Endothelial cell of umbilical vein (primary cell): Measurements from ENCODE around the gene GDI2. TPM values are rescaled to one million over a fixed set of nuclear protein-coding genes. Genes with fewer than 3 reads are reported as not detected.

Experiments used
- BruUV-seq: library from RNA; stranded (reverse); fragments of 400-500 nt; replicated peaks from 2 replicates; lab custom pipeline; 2021; lab: Mats Ljungman, UMichigan
- CTCF ChIA-PET: fragments of 300-600, 350-600 bp; sonication (Branson Sonifier 250); formaldehyde crosslinking; loops from one replicate; lab custom pipeline; 2021; ENCODE audit warnings: antibody characterized with exemption, inconsistent platforms; lab: Charles Lee
- POLR2A ChIA-PET: fragments of 300-600, 350-600 bp; sonication (Branson Sonifier 250); formaldehyde crosslinking; loops from one replicate; lab custom pipeline; 2021; ENCODE audit warnings: antibody characterized with exemption, inconsistent platforms; lab: Charles Lee
- DNase-seq: peaks from one replicate; pipeline ENCODE4 v3.0.0-alpha.2; 2011; ENCODE audit warnings: low read depth, low spot score
- FAIRE-seq: peaks from 2 replicates; lab custom pipeline; 2011; peaks lifted over from hg19 to GRCh38; lab: Jason Lieb, UNC
- H2AFZ ChIP-seq: 2 replicates; pipeline ENCODE4 v1.6.0; 2012; ENCODE audit warnings: low read depth, low read length, control low read depth, inconsistent platforms
- H3K27ac ChIP-seq: 2 replicates; pipeline ENCODE4 v1.5.1; 2011; ENCODE audit warnings: low read depth, mild to moderate bottlenecking, control low read depth, low read length, moderate library complexity; ENCODE audit not compliant: insufficient read depth
- H3K27me3 ChIP-seq, 2 experiments: 2 replicates each; pipeline versions ENCODE4 v1.6.0 to v1.6.1; 2011; ENCODE audit warnings: low read length in 2 of 2, mixed read lengths in 1 of 2; ENCODE audit not compliant: control insufficient read depth in 2 of 2, insufficient read depth in 2 of 2
- H3K36me3 ChIP-seq, 2 experiments: 2 replicates in 1 of 2; 3 replicates in 1 of 2; pipeline ENCODE4 v1.5.1; 2011; ENCODE audit warnings: low read length in 2 of 2, mild to moderate bottlenecking in 1 of 2, moderate library complexity in 1 of 2; ENCODE audit not compliant: control insufficient read depth in 2 of 2, insufficient read depth in 2 of 2; ENCODE audit errors: extremely low read depth in 1 of 2
- H3K4me1 ChIP-seq: 3 replicates; pipeline ENCODE4 v1.5.1; 2011; ENCODE audit warnings: mild to moderate bottlenecking, low read length; ENCODE audit not compliant: control insufficient read depth, insufficient read depth; ENCODE audit errors: extremely low read depth
- H3K4me2 ChIP-seq: 2 replicates; pipeline ENCODE4 v1.6.1; 2011; ENCODE audit warnings: low read length, control low read depth, mixed read lengths; ENCODE audit not compliant: insufficient read depth
- H3K4me3 ChIP-seq, 3 experiments: fragments of 200-600 bp in 1 of 3; sonication (generic), shearing (Covaris generic) in 1 of 3; replicated peaks in 1 of 3; 2 replicates each; pipeline ENCODE4 v1.5.1; 2011 to 2016; ENCODE audit warnings: control low read depth in 3 of 3, low read length in 3 of 3, mild to moderate bottlenecking in 2 of 3, inconsistent platforms in 1 of 3, low read depth in 1 of 3, moderate library complexity in 1 of 3; ENCODE audit not compliant: insufficient read depth in 1 of 3
- H3K79me2 ChIP-seq: 2 replicates; pipeline ENCODE4 v1.6.0; 2012; ENCODE audit warnings: low read length, inconsistent platforms; ENCODE audit not compliant: control insufficient read depth, insufficient read depth
- H3K9ac ChIP-seq: replicated peaks from 2 replicates; pipeline ENCODE3; 2011; ENCODE audit warnings: low read length, control low read depth; ENCODE audit not compliant: insufficient read depth; ENCODE audit errors: extremely low read depth
- H3K9me1 ChIP-seq: replicated peaks from 3 replicates; pipeline ENCODE4 v1.6.0; 2011; ENCODE audit warnings: mild to moderate bottlenecking, low read length; ENCODE audit not compliant: control insufficient read depth, insufficient read depth; ENCODE audit errors: extremely low read depth
- H3K9me3 ChIP-seq: replicated peaks from 2 replicates; pipeline ENCODE4 v1.5.1; 2012; ENCODE audit warnings: low read length, inconsistent platforms; ENCODE audit not compliant: control insufficient read depth, insufficient read depth
- H4K20me1 ChIP-seq: replicated peaks from 2 replicates; pipeline ENCODE3; 2011; ENCODE audit warnings: mild to moderate bottlenecking, low read length; ENCODE audit not compliant: control insufficient read depth, insufficient read depth; ENCODE audit errors: extremely low read depth
- EZH2 ChIP-seq: IDR thresholded peaks from 2 replicates; pipeline ENCODE4 v1.6.1; 2012; ENCODE audit warnings: borderline replicate concordance, low read depth, mild to moderate bottlenecking, moderate library complexity, low read length, inconsistent platforms; ENCODE audit not compliant: severe bottlenecking
- FOS ChIP-seq: IDR thresholded peaks from 2 replicates; pipeline ENCODE4 v1.6.1; 2011; ENCODE audit warnings: mild to moderate bottlenecking, low read length, moderate library complexity, borderline replicate concordance; ENCODE audit not compliant: insufficient read depth
- GATA2 ChIP-seq: IDR thresholded peaks from 2 replicates; pipeline ENCODE4 v1.7.0; 2011; ENCODE audit warnings: low read depth, mild to moderate bottlenecking, moderate library complexity, mixed read lengths, low read length; ENCODE audit not compliant: insufficient read length, insufficient read depth
- JUN ChIP-seq: IDR thresholded peaks from 2 replicates; pipeline ENCODE4 v1.6.1; 2011; ENCODE audit warnings: borderline replicate concordance, low read depth; ENCODE audit not compliant: insufficient read length, insufficient read depth
- MYC ChIP-seq: IDR thresholded peaks from one replicate; pipeline ENCODE4 v1.6.1; 2011; ENCODE audit warnings: mild to moderate bottlenecking, low read depth, low read length
- POLR2A ChIP-seq: IDR thresholded peaks from 2 replicates; pipeline ENCODE4 v1.6.1; 2012; ENCODE audit warnings: low read depth, mild to moderate bottlenecking, control low read depth, low read length
- POLR2AphosphoS5 ChIP-seq: IDR thresholded peaks from 2 replicates; pipeline ENCODE4 v1.6.1; 2012; ENCODE audit warnings: low read depth, mild to moderate bottlenecking, control low read depth, low read length, moderate library complexity; ENCODE audit not compliant: insufficient read depth
- dilution Hi-C: fragments of 300-500 bp; cut with MboI; formaldehyde crosslinking; loops from one replicate; pipeline ENCODE4 v1.15.0; 2019; ENCODE audit warnings: low sequenced_read_pairs; ENCODE audit not compliant: extremely low pct_ligation_motif_present
- intact Hi-C: fragments of 100-400 bp; cut with micrococcal nuclease; formaldehyde crosslinking; loops from one replicate; pipeline ENCODE4 v1.10.0; 2022
- polyA plus RNA-seq, 4 experiments: library from polyadenylated mRNA; depleted of rRNA in 3 of 4; stranded (reverse) in 3 of 4; unstranded in 1 of 4; fragments of >200 nt; gene quantifications; 2 replicates each; pipeline versions ENCODE4 v1.2.1 to v1.2.3, GENCODE V29; 2011 to 2012; ENCODE audit warnings: missing spikeins in 1 of 4
- total RNA-seq: library from RNA; stranded (reverse); gene quantifications from 2 replicates; pipeline ENCODE4 v1.2.3, GENCODE V29; 2021
- TF ChIP-seq, protein P1 (sequence below): IDR thresholded peaks from 2 replicates; pipeline ENCODE4 v1.6.1; 2011; ENCODE audit not compliant: insufficient read depth, insufficient read length
- TF ChIP-seq, protein P2 (sequence below), 2 donors: IDR thresholded peaks; 1 replicate in 1 of 2; 2 replicates in 1 of 2; pipeline ENCODE4 v1.5.1; 2011; ENCODE audit warnings: low read length in 2 of 2, mild to moderate bottlenecking in 2 of 2, moderate library complexity in 2 of 2, control low read depth in 1 of 2, inconsistent platforms in 1 of 2, low read depth in 1 of 2; ENCODE audit not compliant: insufficient read depth in 1 of 2; ENCODE audit errors: extremely low read depth in 1 of 2

The GDI2 gene
- total and polyA plus RNA-seq, 2 donors (not counting 3 experiments of a cell fraction or from before 2014, with no cell fraction given) = 154 to 307 TPM

DNA sequence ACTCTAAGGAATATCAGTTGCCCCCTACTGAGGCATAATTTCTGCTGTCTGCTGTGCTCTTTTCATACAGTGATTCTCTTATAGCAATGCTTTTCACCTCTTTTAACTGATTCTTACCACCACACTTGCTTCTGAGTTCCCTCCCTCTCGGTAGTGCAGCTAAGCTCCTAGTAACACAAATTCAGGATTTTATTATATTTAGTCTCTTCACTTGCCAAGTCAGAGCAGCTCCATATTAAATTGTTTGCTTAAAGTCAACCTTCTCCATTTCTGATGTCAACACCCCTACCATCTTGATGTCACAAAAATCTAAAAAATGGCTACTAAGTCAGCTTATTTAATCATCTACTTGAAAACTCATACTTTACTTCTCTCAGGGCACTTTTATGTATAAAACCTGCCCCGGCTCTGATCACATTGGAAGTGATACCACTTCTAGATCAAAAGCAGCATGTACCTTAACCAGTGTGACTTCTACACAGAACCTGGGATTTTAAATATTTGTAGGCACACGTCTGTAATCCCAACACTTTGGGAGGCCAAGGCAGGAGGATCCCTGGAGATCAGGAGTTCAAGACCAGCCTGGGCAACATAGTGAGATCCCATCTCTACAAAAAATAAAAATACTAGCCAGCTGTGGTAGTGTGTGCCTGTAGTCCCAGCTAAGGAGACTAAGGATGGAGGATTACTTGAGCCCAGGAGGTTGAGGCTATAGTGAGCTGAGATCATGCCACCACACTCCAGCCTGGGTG is 55.3 kb downstream of the GDI2 start:
- no peaks in the 10 kb centered on the region for H3K27me3 ChIP-seq
- H3K9me1 ChIP-seq = no peaks in the 10 kb centered on the region
- peaks cover 19 to 37% of the 10 kb centered on the region in 2 experiments for H3K36me3 ChIP-seq
- ChIA-PET POLR2A (no interaction called here), CTCF (interaction anchor here (1.1 to 2.3 kb wide), 3 partner anchors 18 to 55 kb away, joined by 3 to 5 read pairs (median 4); partner anchors contain the start of gene GDI2)
- H3K4me2 ChIP-seq = no peak overlapping the region
- TF ChIP-seq POLR2A = no peak
- TF ChIP-seq MYC = no peak
- no peaks in the 10 kb centered on the region for H4K20me1 ChIP-seq
- no peaks in the 10 kb centered on the region for H3K4me1 ChIP-seq
- H3K4me3 ChIP-seq = no peak overlapping the region
- H3K9me3 ChIP-seq = no peaks in the 10 kb centered on the region
- H3K79me2 ChIP-seq = no peaks in the 10 kb centered on the region
- dilution Hi-C loops = no loop called here
- H3K9ac ChIP-seq = no peak overlapping the region
- no TSS peak for BruUV-seq
- intact Hi-C loops = no loop called here
- FAIRE-seq (no peak), DNase-seq (no peak)
- H2AFZ ChIP-seq = no peak overlapping the region
- H3K27ac ChIP-seq = no peak overlapping the region

DNA sequence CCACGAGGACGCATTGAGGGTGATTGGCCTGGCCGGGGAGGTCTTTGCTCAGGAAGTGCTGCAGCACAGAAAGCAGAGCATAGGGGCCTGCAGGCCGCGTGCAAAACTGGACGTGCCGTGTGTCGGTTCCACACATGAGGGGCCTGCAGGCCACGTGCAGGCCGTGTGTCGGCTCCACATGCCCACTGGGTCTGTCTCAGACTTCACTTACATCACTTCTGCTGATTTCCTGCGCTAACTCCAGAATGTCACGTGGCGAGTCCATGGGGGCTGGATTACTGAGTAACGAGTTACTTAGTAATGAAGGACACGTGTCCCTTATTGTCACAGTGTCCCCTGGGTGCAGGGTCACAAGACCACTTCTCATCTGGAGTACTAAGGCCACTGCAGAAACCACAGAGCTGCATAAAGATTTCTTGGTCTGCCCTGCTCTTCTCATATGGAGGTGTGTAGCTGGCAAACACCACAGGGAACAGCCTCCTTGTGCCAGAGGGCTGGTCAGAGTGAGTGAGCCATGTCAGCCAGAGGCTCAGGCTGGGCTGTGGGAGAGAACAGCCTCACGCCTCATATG is 60.8 kb downstream of the GDI2 start:
- H3K9ac ChIP-seq = no peak overlapping the region
- H3K9me1 ChIP-seq = no peaks in the 10 kb centered on the region
- FAIRE-seq (no peak), DNase-seq (no peak)
- no TSS peak for BruUV-seq
- no peaks in the 10 kb centered on the region for H4K20me1 ChIP-seq
- ChIA-PET CTCF (interaction anchor here (0.7 to 1.5 kb wide), 2 partner anchors 17 to 23 kb away, joined by 3 read pairs; no protein-coding TSS in a partner anchor), POLR2A (no interaction called here)
- peaks cover 2% of the 10 kb centered on the region for H3K79me2 ChIP-seq
- no peak overlapping the region for H3K4me3 ChIP-seq
- no peak overlapping the region for H2AFZ ChIP-seq
- intact Hi-C loops = no loop called here
- H3K9me3 ChIP-seq = no peaks in the 10 kb centered on the region
- peaks cover 8 to 14% of the 10 kb centered on the region in 2 experiments for H3K36me3 ChIP-seq
- dilution Hi-C loops = no loop called here
- no peaks in the 10 kb centered on the region for H3K27me3 ChIP-seq
- no peak overlapping the region for H3K4me2 ChIP-seq
- no peak overlapping the region for H3K27ac ChIP-seq
- TF ChIP-seq MYC (no peak), POLR2AphosphoS5 (no peak), JUN (no peak), FOS (no peak), POLR2A (no peak), EZH2 (no peak), GATA2 (no peak)
- TF ChIP-seq, protein P1, sequence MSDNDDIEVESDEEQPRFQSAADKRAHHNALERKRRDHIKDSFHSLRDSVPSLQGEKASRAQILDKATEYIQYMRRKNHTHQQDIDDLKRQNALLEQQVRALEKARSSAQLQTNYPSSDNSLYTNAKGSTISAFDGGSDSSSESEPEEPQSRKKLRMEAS = no peak
- TF ChIP-seq, protein P2, sequence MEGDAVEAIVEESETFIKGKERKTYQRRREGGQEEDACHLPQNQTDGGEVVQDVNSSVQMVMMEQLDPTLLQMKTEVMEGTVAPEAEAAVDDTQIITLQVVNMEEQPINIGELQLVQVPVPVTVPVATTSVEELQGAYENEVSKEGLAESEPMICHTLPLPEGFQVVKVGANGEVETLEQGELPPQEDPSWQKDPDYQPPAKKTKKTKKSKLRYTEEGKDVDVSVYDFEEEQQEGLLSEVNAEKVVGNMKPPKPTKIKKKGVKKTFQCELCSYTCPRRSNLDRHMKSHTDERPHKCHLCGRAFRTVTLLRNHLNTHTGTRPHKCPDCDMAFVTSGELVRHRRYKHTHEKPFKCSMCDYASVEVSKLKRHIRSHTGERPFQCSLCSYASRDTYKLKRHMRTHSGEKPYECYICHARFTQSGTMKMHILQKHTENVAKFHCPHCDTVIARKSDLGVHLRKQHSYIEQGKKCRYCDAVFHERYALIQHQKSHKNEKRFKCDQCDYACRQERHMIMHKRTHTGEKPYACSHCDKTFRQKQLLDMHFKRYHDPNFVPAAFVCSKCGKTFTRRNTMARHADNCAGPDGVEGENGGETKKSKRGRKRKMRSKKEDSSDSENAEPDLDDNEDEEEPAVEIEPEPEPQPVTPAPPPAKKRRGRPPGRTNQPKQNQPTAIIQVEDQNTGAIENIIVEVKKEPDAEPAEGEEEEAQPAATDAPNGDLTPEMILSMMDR (IDR thresholded peaks at IDR 0.05; ENCODE audit: extremely low read depth in 1 of 2, insufficient read depth in 1 of 2, low read depth in 1 of 2, low read length in 2 of 2) = no peak
- no peaks in the 10 kb centered on the region for H3K4me1 ChIP-seq
